DMS53 (cell line): ENCODE measurements around the gene TAPBPL.
"Not testable (repeated sequence)": the region's sequence is repeated elsewhere in the genome, so short reads cannot be mapped to it uniquely, and the experiment has no call there.

Source experiments
- DNase-seq: peaks from one replicate; lab custom pipeline; 2025; lab: John Stamatoyannopoulos, UW

TAPBPL gene

DNA sequence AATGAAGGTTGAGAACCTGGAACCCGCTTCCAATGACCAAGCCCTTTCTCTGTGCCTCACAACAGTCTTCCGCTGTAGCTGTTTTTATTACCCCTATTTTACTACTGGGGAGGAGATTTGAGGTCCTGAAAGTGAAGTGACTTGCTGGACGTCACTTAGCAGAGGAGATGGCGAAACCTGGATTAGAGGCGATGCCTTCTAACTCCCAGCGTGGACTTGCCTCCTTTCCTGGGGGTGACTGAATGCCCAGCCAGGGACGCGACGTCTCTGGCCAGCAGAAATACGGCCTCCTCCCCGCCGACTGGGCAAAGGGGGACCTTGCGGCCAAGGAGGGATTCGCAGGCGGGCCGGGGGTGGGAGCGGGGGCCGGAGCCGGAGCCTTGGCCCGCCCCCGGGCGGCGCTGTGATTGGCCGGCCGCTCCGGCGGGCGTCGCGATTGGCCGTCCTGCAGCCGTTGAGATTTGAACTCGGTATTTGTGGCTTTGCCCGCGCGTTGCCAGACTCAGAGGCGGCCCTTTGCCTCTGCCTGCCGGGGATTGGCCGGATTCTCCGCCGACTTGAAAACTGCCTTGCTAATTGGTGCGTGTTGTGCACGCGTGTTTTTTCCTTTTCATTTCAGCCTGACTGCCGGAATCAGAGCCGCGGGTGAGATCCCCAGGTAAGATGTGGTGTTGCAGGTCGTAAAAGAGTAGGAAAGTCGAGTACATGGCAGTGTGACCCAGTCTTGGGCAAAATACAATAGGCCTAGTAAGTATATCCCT lies 41.8 kb downstream of the TAPBPL start, which contains the start of gene NCAPD2:
NCAPD2 (plus strand) TSS at position 606 of the 761 bp plus-strand sequence. CDS start 997 bp downstream, outside the sequence.
- DNase-seq = peak; percentile 100

DNA sequence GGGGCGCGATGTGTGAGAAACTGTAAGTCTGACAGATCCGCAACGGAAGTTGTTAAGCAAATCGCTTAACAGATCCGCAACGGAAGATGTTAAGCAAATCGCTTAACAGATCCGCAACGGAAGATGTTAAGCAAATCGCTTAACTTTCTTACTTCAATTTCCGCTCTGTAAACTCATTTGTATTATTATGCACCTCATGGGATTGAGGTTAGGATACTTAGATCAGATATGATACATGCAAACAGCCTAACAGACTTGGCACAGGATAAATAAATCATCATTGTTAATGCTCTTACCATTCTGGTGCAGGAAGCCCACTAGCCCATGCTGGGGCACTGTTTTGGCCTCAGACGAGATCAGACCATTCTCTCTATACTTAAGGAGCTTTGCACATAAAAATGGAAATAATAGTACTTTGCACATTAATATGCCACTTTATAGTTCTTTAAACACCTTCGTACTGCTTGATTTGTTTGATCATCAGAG lies 42.5 kb downstream of the TAPBPL start:
- DNase-seq = peak; percentile 74

DNA sequence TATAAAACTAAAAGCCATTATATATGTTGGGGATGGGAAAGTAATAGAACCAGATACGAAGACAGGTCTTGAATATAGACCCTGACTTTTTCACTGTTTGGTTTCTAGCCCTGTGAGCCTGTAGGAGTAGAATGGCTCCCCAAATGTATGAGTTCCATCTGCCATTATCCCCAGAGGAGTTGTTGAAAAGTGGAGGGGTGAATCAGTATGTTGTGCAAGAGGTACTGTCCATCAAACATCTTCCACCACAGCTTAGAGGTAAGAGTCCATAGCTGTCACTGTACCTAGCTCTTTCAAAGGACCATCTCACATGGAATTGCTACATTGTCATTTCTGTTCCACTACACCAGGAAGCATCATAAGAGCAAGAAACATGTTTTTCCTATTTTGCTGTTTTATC lies 43.1 kb downstream of the TAPBPL start:
- DNase-seq = no peak

DNA sequence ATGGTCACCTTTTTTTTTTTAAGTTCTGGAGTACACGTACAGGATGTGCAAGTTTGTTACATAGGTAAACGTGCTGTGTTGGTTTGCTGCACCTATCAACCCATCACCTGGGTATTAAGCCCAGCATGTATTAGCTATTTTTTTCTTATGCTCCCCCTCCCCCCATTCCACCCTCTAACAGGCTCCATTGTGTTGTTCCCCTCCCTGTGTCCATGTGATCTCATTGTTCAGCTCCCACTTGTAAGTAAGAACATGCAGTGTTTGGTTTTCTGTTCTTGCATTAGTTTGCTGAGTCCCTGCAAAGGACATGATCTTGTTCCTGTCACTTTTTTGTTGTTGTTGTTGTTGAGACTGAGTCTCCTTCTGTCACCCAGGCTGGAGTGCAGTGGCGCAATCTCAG lies 45.4 kb downstream of the TAPBPL start:
- DNase-seq = not testable (repeated sequence)

DNA sequence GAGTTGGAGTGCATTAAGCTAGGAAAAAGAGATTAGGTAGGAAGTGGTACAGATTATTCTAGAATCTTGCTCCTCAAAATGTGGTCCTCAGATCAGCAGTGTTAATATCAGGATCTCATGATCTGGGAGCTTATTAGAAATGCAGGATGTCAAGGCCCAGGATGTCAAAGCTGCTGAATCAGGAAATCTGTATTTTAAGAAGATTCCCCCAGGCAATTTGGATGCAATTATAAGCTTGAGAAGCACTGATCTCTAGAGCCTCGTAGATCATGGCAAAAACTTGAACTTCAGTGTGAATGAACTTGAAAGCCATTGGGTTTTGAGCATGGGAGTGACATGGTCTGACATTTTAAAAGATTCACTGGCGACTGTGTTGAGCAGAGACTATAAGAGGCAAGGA lies 48.6 kb downstream of the TAPBPL start:
- DNase-seq = no peak

DNA sequence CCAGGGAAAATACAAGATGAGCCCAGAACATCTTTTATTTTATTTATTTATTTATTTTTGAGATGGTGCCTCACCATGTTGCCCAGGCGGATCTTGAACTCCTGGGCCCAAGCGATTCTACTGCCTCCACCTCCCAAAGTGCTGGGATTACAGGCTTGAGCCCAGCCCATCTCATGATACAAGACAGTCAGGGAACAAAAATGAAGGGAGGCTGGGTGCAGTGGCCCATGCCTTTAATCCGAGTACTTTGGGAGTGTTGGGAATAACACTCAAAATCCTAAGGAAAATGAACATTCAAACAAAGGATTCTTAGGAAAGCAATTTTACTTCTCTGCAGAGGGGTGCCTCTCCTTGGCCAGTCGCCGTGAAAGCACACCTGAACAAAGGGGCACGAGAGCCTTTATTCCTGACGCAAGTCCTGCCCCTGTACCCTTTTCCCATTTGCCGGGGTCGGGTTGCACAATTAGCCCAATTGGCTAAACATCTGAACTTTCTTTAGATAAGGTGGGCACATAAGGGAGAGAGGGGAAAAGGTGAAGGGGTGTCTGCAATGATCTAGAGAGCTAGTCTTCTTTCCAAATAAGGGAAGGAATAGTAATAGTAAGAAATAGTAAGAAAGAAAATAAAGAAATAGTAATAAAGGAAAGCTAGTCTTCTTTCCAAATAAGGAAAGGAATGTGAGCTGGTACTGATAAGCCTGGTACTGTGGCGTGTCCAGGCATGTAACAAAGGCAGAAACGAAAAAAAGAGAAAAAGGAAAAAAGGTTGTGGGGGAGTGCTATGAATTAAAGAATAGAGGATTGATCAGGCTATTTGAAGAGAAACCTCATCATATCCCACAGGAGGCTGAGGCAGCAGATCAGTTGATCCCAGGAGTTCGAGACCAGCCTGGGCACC lies 55.5 kb downstream of the TAPBPL start:
- no peak for DNase-seq

DNA sequence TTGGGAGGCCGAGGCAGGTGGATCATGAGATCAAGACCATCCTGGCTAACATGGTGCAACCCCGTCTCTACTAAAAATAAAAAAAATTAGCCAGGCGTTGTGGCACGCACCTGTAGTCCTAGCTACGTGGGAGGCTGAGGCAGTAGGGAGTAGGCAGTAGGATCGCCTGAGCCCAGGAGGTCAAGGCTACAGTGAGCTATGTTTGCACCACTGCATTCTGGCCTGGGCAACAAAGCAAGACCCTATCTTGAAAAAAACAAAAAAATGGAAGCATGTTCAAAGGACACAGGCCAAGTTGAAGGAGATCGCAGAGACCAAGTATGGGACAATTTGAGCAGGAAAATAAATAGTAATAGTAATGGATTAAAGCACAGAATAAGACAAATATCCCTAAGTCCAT lies 56.2 kb downstream of the TAPBPL start:
- no peak for DNase-seq
